ENCODE measurements around the gene SOS2.

The SOS2 gene

DNA sequence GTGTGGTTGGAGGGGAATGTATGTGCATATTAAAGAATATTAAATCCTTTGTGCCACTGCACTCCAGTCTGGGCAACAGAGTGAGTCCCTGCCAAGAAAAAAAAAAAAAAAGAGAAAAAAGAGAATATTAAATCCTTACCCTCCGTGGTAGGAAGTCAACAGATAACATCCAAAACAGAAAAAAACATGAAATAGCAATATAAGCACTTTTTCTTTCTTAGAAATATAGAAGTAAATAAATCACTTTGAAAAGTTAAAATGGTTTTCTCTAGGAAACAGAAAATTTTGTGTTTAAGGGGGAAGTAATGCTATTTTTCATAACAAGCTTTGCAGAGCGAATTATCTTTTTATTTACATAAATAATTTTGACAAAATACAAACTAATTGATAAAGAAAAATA, 17.6 kb downstream of the SOS2 start:
- TF ChIP-seq, protein P1, sequence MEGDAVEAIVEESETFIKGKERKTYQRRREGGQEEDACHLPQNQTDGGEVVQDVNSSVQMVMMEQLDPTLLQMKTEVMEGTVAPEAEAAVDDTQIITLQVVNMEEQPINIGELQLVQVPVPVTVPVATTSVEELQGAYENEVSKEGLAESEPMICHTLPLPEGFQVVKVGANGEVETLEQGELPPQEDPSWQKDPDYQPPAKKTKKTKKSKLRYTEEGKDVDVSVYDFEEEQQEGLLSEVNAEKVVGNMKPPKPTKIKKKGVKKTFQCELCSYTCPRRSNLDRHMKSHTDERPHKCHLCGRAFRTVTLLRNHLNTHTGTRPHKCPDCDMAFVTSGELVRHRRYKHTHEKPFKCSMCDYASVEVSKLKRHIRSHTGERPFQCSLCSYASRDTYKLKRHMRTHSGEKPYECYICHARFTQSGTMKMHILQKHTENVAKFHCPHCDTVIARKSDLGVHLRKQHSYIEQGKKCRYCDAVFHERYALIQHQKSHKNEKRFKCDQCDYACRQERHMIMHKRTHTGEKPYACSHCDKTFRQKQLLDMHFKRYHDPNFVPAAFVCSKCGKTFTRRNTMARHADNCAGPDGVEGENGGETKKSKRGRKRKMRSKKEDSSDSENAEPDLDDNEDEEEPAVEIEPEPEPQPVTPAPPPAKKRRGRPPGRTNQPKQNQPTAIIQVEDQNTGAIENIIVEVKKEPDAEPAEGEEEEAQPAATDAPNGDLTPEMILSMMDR (conservative IDR thresholded peaks at IDR 0.05; ENCODE audit: low read depth, low read length), result no peak
- DNase-seq (ENCODE audit: low read depth), result no peak
- H3K4me3 ChIP-seq (ENCODE audit: low read length), result no peak overlapping the region

DNA sequence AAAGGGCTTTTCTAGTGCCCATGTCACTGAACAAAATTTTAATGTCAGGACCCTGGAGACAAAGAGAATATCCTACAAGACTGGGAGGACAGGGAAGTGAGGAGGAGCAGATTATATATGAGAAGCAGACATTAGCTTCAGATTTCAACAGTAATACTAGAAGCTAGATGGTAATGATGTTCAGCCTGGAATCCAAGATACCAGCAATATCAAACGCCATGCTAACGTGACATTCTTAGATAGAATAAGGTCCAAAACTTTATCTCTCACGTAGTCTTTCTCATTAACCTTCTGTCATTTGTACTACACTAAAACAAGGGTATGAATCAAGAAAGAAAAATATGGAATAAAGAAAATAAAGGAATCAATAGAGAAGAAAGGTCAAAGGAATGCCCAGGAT, 18.7 kb downstream of the SOS2 start:
- DNase-seq (ENCODE audit: low read depth), result no peak
- no peak overlapping the region for H3K4me3 ChIP-seq (ENCODE audit: low read length)
- TF ChIP-seq, protein P1 (conservative IDR thresholded peaks at IDR 0.05; ENCODE audit: low read depth, low read length), result no peak

DNA sequence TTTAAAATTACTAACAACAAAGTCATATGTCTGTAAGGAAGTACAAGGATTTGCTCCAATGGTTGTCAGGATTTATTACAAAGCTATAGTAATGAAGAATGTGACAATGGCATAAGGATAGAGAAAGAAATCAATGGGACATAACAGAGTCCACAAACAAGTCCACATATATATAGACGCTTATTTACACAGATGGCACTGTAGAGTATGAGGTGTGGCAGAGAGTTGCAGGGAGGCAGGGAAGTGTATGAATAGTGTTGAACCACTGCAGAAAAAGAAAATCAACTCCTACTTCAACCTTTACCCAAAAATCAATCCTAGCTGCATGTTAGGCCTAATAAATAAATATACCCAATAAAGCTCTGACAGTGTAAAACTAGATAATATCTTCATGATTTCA, 21.3 kb downstream of the SOS2 start:
- DNase-seq (ENCODE audit: low read depth), result no peak
- TF ChIP-seq, protein P1 (conservative IDR thresholded peaks at IDR 0.05; ENCODE audit: low read depth, low read length), result no peak
- no peak overlapping the region for H3K4me3 ChIP-seq (ENCODE audit: low read length)

DNA sequence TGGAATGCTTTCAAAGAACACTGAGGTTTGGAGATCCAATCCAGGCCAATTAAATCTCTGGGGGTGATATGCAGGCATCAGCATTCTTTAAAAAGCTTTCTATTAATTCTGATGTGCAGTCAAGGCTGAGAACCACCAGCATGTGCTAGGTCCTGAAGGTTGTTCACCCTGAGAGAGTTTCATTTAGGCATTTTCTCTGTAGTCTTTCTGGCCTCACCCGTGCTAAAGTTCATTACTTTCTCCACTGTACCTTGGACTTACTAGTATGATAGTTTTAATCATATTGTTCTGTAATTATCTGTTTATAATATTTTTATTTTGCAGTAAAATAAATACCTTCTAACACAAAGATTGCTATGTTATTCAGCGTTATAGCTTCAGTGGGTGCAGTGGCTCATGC, 32.9 kb downstream of the SOS2 start:
- no peak for DNase-seq (ENCODE audit: low read depth)
- H3K4me3 ChIP-seq (ENCODE audit: low read length), result no peak overlapping the region
- TF ChIP-seq, protein P1 (conservative IDR thresholded peaks at IDR 0.05; ENCODE audit: low read depth, low read length), result no peak

DNA sequence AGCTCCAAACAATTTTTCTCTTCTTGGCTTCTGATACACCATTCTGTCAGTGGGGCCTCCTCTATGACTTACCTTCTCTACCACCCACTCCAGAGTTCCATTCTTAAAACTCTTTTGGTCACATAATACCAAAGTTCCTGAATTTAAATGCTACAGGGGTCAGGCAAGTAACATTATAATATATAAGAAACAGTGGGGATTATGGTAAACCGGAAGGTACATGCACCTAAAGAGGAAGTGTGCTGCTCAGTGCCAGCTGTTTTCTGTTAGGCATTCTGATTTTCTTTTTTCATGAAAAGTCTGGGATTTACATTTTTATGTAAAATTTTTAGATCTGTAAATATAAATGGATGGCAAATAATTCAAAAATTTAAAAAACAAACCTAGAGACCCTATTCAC, 39.9 kb downstream of the SOS2 start:
- TF ChIP-seq, protein P1 (conservative IDR thresholded peaks at IDR 0.05; ENCODE audit: low read depth, low read length), result no peak
- DNase-seq (ENCODE audit: low read depth), result no peak
- no peak overlapping the region for H3K4me3 ChIP-seq (ENCODE audit: low read length)

DNA sequence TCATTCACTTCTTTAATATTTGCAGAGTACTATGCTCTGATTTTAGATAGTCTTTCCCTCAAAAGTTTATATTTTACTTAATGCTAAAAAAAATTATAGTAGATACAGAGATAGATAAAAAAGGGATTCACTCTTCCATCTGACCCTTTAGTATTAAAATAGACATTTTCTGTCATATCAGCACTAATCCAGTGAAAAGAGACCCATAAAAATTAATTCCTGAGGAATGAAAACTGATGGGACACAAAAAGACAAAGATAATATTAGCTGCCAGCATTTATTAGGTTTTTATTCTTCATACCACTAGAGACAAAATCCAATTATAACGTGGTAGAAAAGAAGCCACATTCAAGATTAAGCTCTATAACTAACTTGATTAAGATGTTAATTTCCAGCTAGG, 45.3 kb downstream of the SOS2 start:
- DNase-seq (ENCODE audit: low read depth), result no peak
- H3K4me3 ChIP-seq (ENCODE audit: low read length), result no peak overlapping the region
- TF ChIP-seq, protein P1 (conservative IDR thresholded peaks at IDR 0.05; ENCODE audit: low read depth, low read length), result no peak

DNA sequence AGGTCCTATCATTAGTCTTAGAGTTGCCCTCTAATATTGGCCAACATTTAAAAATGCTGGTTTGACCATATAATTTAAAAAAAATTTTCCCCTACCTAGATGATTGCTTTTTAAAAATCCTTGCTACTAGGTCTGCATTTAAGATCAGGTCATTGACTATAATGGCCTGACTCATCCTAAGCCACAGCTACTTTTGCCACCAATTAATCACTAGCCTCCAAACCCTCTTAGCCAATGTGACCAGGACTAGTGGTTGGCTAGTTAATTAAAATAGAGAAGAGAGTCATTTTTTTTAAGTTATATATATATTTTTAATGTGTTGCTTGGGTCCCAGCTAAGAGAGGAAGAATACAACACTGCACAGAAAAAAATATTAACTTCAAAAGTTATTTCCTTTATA, 57.5 kb downstream of the SOS2 start:
- no peak overlapping the region for H3K4me3 ChIP-seq (ENCODE audit: low read length)
- TF ChIP-seq, protein P1 (conservative IDR thresholded peaks at IDR 0.05; ENCODE audit: low read depth, low read length), result no peak
- DNase-seq (ENCODE audit: low read depth), result no peak

Measured in retinal pigment epithelial cell (primary cell).